ENCODE results near the gene PTPRR. TPM values are rescaled to one million over a fixed set of nuclear protein-coding genes. Genes with fewer than 3 reads are reported as not detected.

PTPRR gene
- total and polyA plus RNA-seq, 2 of the 13 experiments (the other 11 are each of a cell fraction or from before 2014, with no cell fraction given): not detected

DNA sequence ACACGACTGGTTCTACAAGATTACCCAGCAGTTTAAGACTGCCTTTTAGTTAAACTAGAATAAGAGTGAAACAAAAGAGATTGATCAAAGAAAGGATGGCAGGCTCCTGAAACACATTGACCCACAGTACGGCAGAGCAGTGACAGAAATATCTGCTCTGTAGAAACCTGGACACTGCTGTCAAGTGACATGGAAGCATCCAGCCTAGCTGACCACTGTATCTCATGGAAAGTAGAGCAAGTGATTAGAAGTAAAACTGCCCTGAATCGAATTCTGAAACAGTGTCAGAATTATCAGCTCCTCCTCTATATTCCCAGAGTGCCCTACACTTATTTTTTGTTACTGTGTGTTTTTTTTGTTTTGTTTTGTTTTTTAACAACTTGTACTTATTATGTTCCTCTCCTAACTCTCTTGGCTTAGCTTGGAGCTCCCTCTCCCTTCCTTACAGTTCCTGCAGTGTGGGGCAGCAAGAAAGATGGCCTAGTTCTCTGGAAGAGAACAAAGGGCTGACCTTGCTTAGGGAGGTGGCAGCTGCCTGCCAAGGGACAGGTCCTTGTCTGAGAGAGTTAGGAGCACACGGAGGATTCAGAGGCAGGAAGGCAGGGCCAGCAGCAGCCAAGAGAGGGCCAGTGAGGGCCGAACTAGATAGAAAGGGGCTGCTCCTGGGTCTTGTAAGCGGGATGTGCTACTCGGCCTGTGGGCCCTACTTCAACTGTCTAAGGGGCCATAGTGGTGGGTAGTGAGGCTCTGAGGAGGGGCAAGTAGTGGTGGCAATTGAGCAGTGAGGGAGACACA is 97.2 kb downstream of the PTPRR start (continued):
- TF ChIP-seq ZNF282 (IDR thresholded peaks at IDR 0.05; ENCODE audit: partially characterized antibody): no peak

DNA sequence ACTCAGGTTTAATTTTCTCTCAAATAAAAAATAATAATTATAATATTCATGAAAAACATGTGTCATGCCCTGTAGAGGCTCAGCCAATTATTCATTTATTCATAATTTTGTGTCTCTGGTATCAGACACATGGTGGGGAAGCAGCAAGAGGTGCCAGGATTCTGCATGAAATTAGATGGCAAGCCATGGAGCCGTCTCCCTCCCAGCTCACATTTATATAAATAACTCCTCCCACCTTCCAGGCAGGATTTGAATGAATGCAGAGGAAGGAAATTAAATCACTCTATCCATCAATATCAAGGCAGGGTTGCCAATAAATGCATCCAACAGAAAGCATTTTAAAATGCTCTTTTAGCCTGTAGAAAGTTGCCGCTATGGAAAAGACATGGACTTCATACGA is 98.1 kb downstream of the PTPRR start:
- Histone ChIP-seq H3K4me1 (ENCODE audit: insufficient read depth, low read length) (no peaks in the 10 kb centered on the region), H3K9me3 (ENCODE audit: low read length) (no peaks in the 10 kb centered on the region), H3K4me2 (ENCODE audit: low read depth, low read length) (no peak overlapping the region), H2AFZ (ENCODE audit: low read length) (no peak overlapping the region), H3K9ac (ENCODE audit: insufficient read depth, low read depth, low read length) (no peak overlapping the region), H3K27me3 (ENCODE audit: control insufficient read depth in 1 of 2, insufficient read depth in 2 of 2, low read length in 2 of 2) (peaks cover 0 to 3% of the 10 kb centered on the region in 2 experiments; a peak in 1 of 5 replicates), H3K27ac (ENCODE audit: extremely low read length, insufficient read depth, low read length) (no peak overlapping the region), H3K79me2 (ENCODE audit: insufficient read depth, low read length) (no peaks in the 10 kb centered on the region), H3K4me3 (replicated peaks in 1 of 3; ENCODE audit: insufficient read depth in 1 of 3, low read depth in 2 of 3, low read length in 3 of 3) (no peak overlapping the region), H3K36me3 (replicated peaks in 1 of 2; ENCODE audit: control insufficient read depth in 1 of 2, insufficient read depth in 2 of 2, low read length in 2 of 2) (no peaks in the 10 kb centered on the region), H4K20me1 (ENCODE audit: insufficient read depth, low read length) (no peaks in the 10 kb centered on the region)
- DNase-seq (ENCODE audit: low spot score): no peak
- ATAC-seq: no peak
- no TSS peak for BruUV-seq (replicated peaks)
- TF ChIP-seq SP2 (CRISPR knock-in tag; IDR thresholded peaks at IDR 0.05): no peak
- in situ Hi-C loops (cut with HindIII; ENCODE audit: extremely low pct_ligation_motif_present, low pct_unique_long_range_greater_than_20kb): no loop called here
- ChIA-PET CTCF (ENCODE audit: low intra/inter-chr PET ratio, low total read pairs) (no interaction called here), POLR2A (no interaction called here)
- intact Hi-C loops (cut with micrococcal nuclease; ENCODE audit: unreplicated experiment): no loop called here
- no peak for FAIRE-seq
- WGBS (ENCODE audit: low lambda C conversion rate): 42% methylated on average over 3 of the region's 3 CpGs

DNA sequence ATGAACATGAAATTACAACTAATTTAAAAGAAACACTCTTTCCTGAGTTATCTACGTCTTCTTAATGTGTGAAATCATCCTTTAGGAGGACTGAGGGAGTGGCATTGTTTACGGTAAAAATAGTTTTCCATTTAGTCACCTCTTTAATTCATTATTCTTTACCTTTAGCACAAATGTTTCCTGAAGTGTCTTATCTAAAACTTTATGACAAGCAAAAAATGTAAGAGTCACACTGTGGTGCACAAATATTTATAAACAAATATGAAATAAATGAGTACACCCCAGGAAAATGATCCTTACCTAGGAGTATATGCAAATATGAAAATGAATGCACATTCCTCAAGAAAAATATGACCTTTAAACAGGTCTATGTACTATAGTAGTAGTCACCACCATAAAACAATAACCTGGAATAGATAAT is 104.6 kb downstream of the PTPRR start:
- H3K4me2 ChIP-seq (ENCODE audit: low read depth, low read length): no peak overlapping the region
- ChIA-PET POLR2A (no interaction called here), CTCF (ENCODE audit: low intra/inter-chr PET ratio, low total read pairs) (no interaction called here)
- no peak for TF ChIP-seq STAT5B (CRISPR knock-in tag; IDR thresholded peaks at IDR 0.05)
- no peak for TF ChIP-seq MAFG (CRISPR knock-in tag; IDR thresholded peaks at IDR 0.05)
- TF ChIP-seq, protein P1, sequence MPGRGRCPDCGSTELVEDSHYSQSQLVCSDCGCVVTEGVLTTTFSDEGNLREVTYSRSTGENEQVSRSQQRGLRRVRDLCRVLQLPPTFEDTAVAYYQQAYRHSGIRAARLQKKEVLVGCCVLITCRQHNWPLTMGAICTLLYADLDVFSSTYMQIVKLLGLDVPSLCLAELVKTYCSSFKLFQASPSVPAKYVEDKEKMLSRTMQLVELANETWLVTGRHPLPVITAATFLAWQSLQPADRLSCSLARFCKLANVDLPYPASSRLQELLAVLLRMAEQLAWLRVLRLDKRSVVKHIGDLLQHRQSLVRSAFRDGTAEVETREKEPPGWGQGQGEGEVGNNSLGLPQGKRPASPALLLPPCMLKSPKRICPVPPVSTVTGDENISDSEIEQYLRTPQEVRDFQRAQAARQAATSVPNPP (CRISPR knock-in tag; IDR thresholded peaks at IDR 0.05): no peak
- no peak for TF ChIP-seq SATB2 (CRISPR knock-in tag; IDR thresholded peaks at IDR 0.05)
- TF ChIP-seq, protein P2, sequence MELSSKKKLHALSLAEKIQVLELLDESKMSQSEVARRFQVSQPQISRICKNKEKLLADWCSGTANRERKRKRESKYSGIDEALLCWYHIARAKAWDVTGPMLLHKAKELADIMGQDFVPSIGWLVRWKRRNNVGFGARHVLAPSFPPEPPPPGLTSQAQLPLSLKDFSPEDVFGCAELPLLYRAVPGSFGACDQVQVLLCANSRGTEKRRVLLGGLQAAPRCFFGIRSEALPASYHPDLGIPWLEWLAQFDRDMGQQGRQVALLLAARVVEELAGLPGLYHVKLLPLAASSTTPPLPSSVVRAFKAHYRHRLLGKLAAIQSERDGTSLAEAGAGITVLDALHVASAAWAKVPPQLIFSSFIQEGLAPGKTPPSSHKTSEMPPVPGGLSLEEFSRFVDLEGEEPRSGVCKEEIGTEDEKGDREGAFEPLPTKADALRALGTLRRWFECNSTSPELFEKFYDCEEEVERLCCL (CRISPR knock-in tag; IDR thresholded peaks at IDR 0.05; ENCODE audit: borderline replicate concordance): no peak
- TF ChIP-seq BRCA1 (CRISPR knock-in tag; IDR thresholded peaks at IDR 0.05): no peak
- TF ChIP-seq ZNF670 (CRISPR knock-in tag; IDR thresholded peaks at IDR 0.05; ENCODE audit: borderline replicate concordance): no peak
- TF ChIP-seq, protein P3, sequence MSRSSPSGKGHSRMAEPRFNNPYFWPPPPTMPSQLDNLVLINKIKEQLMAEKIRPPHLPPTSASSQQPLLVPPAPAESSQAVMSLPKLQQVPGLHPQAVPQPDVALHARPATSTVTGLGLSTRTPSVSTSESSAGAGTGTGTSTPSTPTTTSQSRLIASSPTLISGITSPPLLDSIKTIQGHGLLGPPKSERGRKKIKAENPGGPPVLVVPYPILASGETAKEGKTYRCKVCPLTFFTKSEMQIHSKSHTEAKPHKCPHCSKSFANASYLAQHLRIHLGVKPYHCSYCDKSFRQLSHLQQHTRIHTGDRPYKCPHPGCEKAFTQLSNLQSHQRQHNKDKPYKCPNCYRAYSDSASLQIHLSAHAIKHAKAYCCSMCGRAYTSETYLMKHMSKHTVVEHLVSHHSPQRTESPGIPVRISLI (CRISPR knock-in tag; IDR thresholded peaks at IDR 0.05; ENCODE audit: borderline replicate concordance): no peak
- no peak for TF ChIP-seq ZNF30 (CRISPR knock-in tag; IDR thresholded peaks at IDR 0.05)
- TF ChIP-seq HNRNPK (IDR thresholded peaks at IDR 0.05; ENCODE audit: low read depth, low read length, poor library complexity, severe bottlenecking): no peak
- TF ChIP-seq FOXJ3 (CRISPR knock-in tag; IDR thresholded peaks at IDR 0.05; ENCODE audit: borderline replicate concordance): no peak
- TF ChIP-seq ZNF792 (CRISPR knock-in tag; IDR thresholded peaks at IDR 0.05): no peak

More for the DNA sequence above, 104.6 kb downstream of the PTPRR start:
- no peak overlapping the region for H2AFZ ChIP-seq (ENCODE audit: low read length)
- H3K4me3 ChIP-seq (replicated peaks in 1 of 3; ENCODE audit: insufficient read depth in 1 of 3, low read depth in 2 of 3, low read length in 3 of 3): no peak overlapping the region
- H4K20me1 ChIP-seq (ENCODE audit: insufficient read depth, low read length): no peaks in the 10 kb centered on the region
- FAIRE-seq (no peak), DNase-seq (ENCODE audit: low spot score) (no peak), ATAC-seq (no peak)
- in situ Hi-C loops (cut with HindIII; ENCODE audit: extremely low pct_ligation_motif_present, low pct_unique_long_range_greater_than_20kb) (no loop called here), intact Hi-C loops (cut with micrococcal nuclease; ENCODE audit: unreplicated experiment) (no loop called here)
- WGBS (ENCODE audit: low lambda C conversion rate): 55% methylated on average over 2 of the region's 2 CpGs
- BruUV-seq (replicated peaks): no TSS peak
- H3K4me1 ChIP-seq (ENCODE audit: insufficient read depth, low read length): no peaks in the 10 kb centered on the region
- H3K27ac ChIP-seq (ENCODE audit: extremely low read length, insufficient read depth, low read length): no peak overlapping the region
- no peak overlapping the region for H3K9ac ChIP-seq (ENCODE audit: insufficient read depth, low read depth, low read length)
- no peaks in the 10 kb centered on the region for H3K36me3 ChIP-seq (replicated peaks in 1 of 2; ENCODE audit: control insufficient read depth in 1 of 2, insufficient read depth in 2 of 2, low read length in 2 of 2)
- H3K9me3 ChIP-seq (ENCODE audit: low read length): no peaks in the 10 kb centered on the region
- no peaks in the 10 kb centered on the region; a peak in 1 of 5 replicates for H3K27me3 ChIP-seq (ENCODE audit: control insufficient read depth in 1 of 2, insufficient read depth in 2 of 2, low read length in 2 of 2)
- H3K79me2 ChIP-seq (ENCODE audit: insufficient read depth, low read length): no peaks in the 10 kb centered on the region

Measured in HepG2 (cell line).